Esophagus muscularis mucosa (tissue), 4 donors: ENCODE results near the gene LAMA3. TPM values are rescaled to one million over a fixed set of nuclear protein-coding genes. Genes with fewer than 3 reads are reported as not detected.

Experiments used
- DNase-seq: peaks from one replicate; pipeline ENCODE4 v3.0.0-alpha.2; 2017; ENCODE audit errors: extremely low spot score
- H3K27ac ChIP-seq, 4 donors: fragments of 200-600 bp; sonication (generic); replicated peaks in 1 of 4; 1 replicate in 3 of 4; 2 replicates in 1 of 4; pipeline ENCODE4 v1.5.1; 2016 to 2019; ENCODE audit warnings: mild to moderate bottlenecking in 1 of 4
- H3K27me3 ChIP-seq, 4 donors: fragments of 200-600 bp; sonication (generic); one replicate each; pipeline versions ENCODE4 v1.5.1 to v1.6.0; 2016 to 2019
- H3K36me3 ChIP-seq, 4 donors: fragments of 200-600 bp; sonication (generic); one replicate each; pipeline ENCODE4 v1.5.1; 2016 to 2019
- H3K4me1 ChIP-seq, 4 donors: fragments of 200-600 bp; sonication (generic); one replicate each; pipeline ENCODE4 v1.5.1; 2016 to 2019
- H3K4me3 ChIP-seq, 4 donors: fragments of 200-600 bp; sonication (generic); 1 replicate in 2 of 4; 2 replicates in 2 of 4; pipeline ENCODE4 v1.5.1; 2016 to 2019; ENCODE audit warnings: mild to moderate bottlenecking in 4 of 4, moderate library complexity in 1 of 4
- H3K9me3 ChIP-seq, 4 donors: fragments of 200-600 bp; sonication (generic); 1 replicate in 3 of 4; 2 replicates in 1 of 4; pipeline ENCODE4 v1.5.1; 2016 to 2019
- EP300 ChIP-seq: sonication (generic); formaldehyde crosslinking; IDR thresholded peaks from one replicate; pipeline ENCODE4 v1.6.1; 2017; ENCODE audit warnings: antibody characterized with exemption
- POLR2A ChIP-seq: fragments of 450-650 bp; IDR thresholded peaks from one replicate; pipeline ENCODE4 v1.6.1; 2017; ENCODE audit warnings: antibody characterized with exemption, moderate library complexity, mild to moderate bottlenecking, low read depth
- POLR2AphosphoS5 ChIP-seq, 2 donors: sonication (generic); formaldehyde crosslinking; IDR thresholded peaks; one replicate each; pipeline ENCODE4 v1.6.1; 2017; ENCODE audit warnings: antibody characterized with exemption in 2 of 2
- whole genome bisulfite sequencing: methylation state at CpG from one replicate; pipeline ENCODE4 v1.1.5; 2018; 5-methylcytosine and 5-hydroxymethylcytosine counted together
- intact Hi-C: fragments of 100-400 bp; cut with DNase I; formaldehyde crosslinking; loops from one replicate; pipeline ENCODE4 v1.15.1; 2023
- total RNA-seq, 4 donors: library from RNA; depleted of rRNA; stranded (reverse); fragments of >200 nt; gene quantifications; one replicate each; pipeline versions ENCODE4 v1.1.0 to v1.2.1, GENCODE V29; 2016
- TF ChIP-seq, protein P1 (sequence below), 3 experiments: fragments of 200-600 bp in 2 of 3; fragments of 450-650 bp in 1 of 3; sonication (generic) in 2 of 3; IDR thresholded peaks; one replicate each; pipeline ENCODE4 v1.5.1; 2017 to 2019; ENCODE audit warnings: antibody characterized with exemption in 3 of 3, mild to moderate bottlenecking in 2 of 3, moderate library complexity in 1 of 3

The LAMA3 gene
- total RNA-seq, 4 donors from 2014 or later, result 7.5 to 12.9 (median 11.7) TPM

DNA sequence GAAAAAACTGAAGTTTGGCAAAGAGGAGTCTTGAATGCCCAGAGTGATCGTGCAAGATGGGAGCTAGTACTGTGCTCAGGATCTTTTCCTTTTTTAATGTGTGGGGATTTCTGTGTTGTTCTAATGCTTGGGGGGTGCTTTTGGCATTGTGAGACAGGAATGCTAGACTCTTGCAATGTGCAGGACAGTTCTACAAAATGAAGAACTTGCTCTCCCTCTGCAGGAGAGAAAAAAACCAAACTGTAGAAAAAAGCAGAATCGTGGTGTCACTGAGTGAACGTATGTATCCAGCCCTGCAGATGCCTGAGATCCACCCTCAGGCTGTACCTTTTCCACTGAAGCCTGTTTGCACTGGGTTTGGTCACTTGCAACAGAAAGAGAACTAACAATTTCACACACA is 313.2 kb downstream of the LAMA3 start:
- WGBS, result 80% methylated on average over 3 of the region's 3 CpGs
- TF ChIP-seq EP300 (no peak), POLR2A (no peak), POLR2AphosphoS5 (IDR thresholded peaks at IDR 0.05) (no peak)
- TF ChIP-seq, protein P1, sequence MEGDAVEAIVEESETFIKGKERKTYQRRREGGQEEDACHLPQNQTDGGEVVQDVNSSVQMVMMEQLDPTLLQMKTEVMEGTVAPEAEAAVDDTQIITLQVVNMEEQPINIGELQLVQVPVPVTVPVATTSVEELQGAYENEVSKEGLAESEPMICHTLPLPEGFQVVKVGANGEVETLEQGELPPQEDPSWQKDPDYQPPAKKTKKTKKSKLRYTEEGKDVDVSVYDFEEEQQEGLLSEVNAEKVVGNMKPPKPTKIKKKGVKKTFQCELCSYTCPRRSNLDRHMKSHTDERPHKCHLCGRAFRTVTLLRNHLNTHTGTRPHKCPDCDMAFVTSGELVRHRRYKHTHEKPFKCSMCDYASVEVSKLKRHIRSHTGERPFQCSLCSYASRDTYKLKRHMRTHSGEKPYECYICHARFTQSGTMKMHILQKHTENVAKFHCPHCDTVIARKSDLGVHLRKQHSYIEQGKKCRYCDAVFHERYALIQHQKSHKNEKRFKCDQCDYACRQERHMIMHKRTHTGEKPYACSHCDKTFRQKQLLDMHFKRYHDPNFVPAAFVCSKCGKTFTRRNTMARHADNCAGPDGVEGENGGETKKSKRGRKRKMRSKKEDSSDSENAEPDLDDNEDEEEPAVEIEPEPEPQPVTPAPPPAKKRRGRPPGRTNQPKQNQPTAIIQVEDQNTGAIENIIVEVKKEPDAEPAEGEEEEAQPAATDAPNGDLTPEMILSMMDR (IDR thresholded peaks at IDR 0.05), result no peak
- Histone ChIP-seq H3K27me3 (no peaks in the 10 kb centered on the region), H3K4me1 (peaks cover 0 to 15% (median 4%) of the 10 kb centered on the region in 4 donors), H3K4me3 (no peak overlapping the region), H3K9me3 (no peaks in the 10 kb centered on the region), H3K36me3 (no peaks in the 10 kb centered on the region), H3K27ac (no peak overlapping the region)
- DNase-seq, result peak; percentile 31
- intact Hi-C loops, result no loop called here

DNA sequence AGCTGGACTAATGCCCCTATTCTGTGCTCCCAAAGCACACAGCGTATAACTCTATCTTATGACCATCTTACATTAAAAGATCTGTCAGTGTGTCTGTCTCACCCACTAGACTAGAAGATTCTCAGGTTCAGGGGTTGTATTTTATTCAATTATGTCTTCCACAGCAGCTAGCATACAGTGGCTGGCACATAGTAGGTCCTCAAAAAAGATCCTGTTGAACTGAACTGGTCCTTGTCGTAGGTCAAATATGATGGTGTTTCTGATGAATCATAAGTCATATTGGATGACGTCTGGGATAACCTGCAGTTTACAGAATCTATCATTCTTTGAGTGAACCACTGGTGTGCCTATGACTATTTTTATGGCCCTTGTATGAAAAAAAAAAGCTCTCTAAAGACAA is 314.0 kb downstream of the LAMA3 start:
- Histone ChIP-seq H3K36me3 (no peaks in the 10 kb centered on the region), H3K4me3 (no peak overlapping the region), H3K9me3 (no peaks in the 10 kb centered on the region), H3K4me1 (peaks cover 0 to 7% (median under 1%) of the 10 kb centered on the region in 4 donors), H3K27me3 (no peaks in the 10 kb centered on the region), H3K27ac (no peak overlapping the region)
- intact Hi-C loops, result no loop called here
- DNase-seq, result no peak
- TF ChIP-seq POLR2A, result no peak
- TF ChIP-seq, protein P1 (IDR thresholded peaks at IDR 0.05), result no peak
- WGBS, result 79% methylated on average over 3 of the region's 3 CpGs

DNA sequence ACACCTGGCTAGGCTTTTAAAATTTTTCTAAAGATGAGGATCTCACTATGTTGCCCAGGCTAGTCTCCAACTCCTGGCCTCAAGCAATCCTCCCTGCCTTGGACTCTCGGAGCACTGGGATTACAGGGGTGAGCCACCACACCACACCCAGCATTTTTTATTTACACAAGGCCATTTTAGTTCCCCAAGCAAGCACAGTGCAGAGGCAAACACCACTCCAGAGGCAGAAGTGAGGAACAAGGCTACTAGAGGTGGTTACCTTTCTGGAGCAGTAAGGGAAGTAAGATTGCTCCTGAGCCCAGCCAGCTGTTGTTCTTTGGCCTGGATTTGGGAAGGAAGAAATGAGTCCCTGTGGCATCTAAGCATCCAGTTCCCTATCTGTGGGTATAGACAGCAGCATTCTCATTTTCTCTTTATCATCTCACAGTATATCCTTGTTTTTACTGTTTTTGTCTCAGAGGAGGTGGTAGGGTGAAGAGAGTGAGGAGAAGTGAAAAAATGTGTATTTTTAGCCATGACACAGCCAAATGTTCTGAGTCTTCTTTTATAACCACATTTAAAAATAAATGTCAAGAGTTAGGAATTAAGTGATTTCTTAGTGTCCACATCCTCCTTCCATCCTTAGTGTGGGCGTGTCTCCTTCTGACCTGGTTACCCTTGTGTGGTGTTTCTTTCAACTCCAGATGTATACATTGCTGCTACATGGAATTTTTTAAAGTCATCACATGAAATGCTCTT is 314.8 kb downstream of the LAMA3 start:
- Histone ChIP-seq H3K4me3 (no peak overlapping the region), H3K27ac (no peak overlapping the region), H3K9me3 (no peaks in the 10 kb centered on the region), H3K27me3 (no peaks in the 10 kb centered on the region), H3K36me3 (no peaks in the 10 kb centered on the region), H3K4me1 (no peaks in the 10 kb centered on the region)
- DNase-seq, result peak; percentile 45
- 72% methylated on average over 2 of the region's 2 CpGs for WGBS
- intact Hi-C loops, result no loop called here
- TF ChIP-seq, protein P1 (IDR thresholded peaks at IDR 0.05), result no peak

Other genes with a start within 250 kb of the LAMA3 start
- gene RIOK3, start 236.2 kb upstream of the LAMA3 start, total RNA-seq, result 10 to 100 TPM; 38.7 to 52.2 (median 46.3) TPM
- 10 to 100 TPM; 24.9 to 41.0 (median 31.0) TPM for gene RMC1, start 185.9 kb upstream of the LAMA3 start, total RNA-seq
- 10 to 100 TPM; 39.9 to 63.7 (median 45.6) TPM for gene NPC1, start 102.9 kb upstream of the LAMA3 start, total RNA-seq
- 10 to 100 TPM in 2 of 4 donors, 1 to 10 TPM in 2; 7.8 to 14.4 (median 10.9) TPM for gene ANKRD29, start 26.5 kb upstream of the LAMA3 start, total RNA-seq